ENCODE data around the gene EXOC3L1. TPM values are rescaled to one million over a fixed set of nuclear protein-coding genes. Genes with fewer than 3 reads are reported as not detected.

Gene EXOC3L1, protein sequence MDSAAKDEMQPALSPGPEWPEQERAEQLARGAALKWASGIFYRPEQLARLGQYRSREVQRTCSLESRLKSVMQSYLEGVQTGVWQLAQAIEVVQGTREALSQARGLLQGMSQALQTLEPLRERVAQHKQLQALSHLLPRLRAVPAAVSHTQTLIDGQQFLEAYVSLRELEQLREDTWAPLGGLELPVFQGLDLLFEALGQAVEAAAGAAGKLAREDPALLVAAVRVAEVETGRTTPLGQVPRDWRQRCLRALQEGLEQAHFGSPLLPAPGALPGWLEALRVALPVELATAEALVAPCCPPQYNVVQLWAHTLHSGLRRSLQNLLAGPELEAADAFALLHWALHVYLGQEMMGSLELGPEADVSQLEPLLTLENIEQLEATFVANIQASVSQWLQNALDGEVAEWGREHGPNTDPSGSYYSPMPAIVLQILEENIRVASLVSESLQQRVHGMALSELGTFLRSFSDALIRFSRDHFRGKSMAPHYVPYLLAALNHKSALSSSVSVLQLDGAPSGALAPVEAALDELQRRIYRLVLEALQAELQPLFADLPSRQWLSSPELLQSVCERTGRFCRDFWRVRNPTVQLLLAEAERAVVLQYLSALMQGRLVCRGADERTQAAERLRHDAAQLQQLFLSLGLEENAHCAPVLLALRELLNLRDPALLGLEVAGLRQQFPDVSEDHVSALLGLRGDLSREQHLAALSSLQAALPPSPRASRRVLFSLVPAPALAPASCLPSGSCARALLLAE
- total RNA-seq = 1 to 10 TPM; 1.8 to 2.0 TPM

DNA sequence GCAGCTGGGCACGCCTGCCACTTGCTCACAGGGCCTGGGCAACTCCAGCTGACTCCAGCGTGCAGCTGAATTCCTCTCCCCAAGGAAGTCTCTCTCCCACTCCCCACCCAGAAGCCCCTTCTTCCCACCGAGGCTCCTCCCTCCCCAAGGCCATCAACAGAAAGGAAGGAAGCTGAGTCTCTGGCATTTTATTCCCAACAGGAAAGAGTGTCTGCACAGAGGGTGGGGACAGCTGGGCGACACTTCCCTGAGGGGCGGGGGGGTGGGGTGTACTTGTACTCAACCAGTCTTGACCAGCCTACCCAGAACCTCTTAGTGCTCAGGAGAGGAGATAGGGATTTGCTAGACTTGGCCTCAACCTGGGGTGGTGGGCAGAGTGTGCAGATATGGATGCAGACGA, at the start of gene EXOC3L1:
TSS of gene EXOC3L1 (minus strand) at position 96 of the 400 bp plus-strand sequence. CDS start 460 bp downstream, outside the sequence.
- no peak for TF ChIP-seq POLR2A (IDR thresholded peaks at IDR 0.05)
- TF ChIP-seq, protein P1, sequence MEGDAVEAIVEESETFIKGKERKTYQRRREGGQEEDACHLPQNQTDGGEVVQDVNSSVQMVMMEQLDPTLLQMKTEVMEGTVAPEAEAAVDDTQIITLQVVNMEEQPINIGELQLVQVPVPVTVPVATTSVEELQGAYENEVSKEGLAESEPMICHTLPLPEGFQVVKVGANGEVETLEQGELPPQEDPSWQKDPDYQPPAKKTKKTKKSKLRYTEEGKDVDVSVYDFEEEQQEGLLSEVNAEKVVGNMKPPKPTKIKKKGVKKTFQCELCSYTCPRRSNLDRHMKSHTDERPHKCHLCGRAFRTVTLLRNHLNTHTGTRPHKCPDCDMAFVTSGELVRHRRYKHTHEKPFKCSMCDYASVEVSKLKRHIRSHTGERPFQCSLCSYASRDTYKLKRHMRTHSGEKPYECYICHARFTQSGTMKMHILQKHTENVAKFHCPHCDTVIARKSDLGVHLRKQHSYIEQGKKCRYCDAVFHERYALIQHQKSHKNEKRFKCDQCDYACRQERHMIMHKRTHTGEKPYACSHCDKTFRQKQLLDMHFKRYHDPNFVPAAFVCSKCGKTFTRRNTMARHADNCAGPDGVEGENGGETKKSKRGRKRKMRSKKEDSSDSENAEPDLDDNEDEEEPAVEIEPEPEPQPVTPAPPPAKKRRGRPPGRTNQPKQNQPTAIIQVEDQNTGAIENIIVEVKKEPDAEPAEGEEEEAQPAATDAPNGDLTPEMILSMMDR (IDR thresholded peaks at IDR 0.05) = no peak
- ATAC-seq = no peak
- no peak within 1 kb of the TSS for H3K27ac ChIP-seq
- H3K4me3 ChIP-seq = no peak within 1 kb of the TSS
- H3K9me3 ChIP-seq = no peaks in the 10 kb centered on the region
- intact Hi-C loops (cut with DNase I) = no loop called here
- no peak for DNase-seq
- H3K27me3 ChIP-seq = no peaks in the 10 kb centered on the region
- H3K36me3 ChIP-seq (replicated peaks in 1 of 2; ENCODE audit: insufficient read depth in 1 of 2, low read depth in 2 of 2) = peaks cover 0 to 3% of the 10 kb centered on the region in 2 donors
- WGBS, 2 donors = 45 to 57% methylated on average over 6 of the region's 6 CpGs
- H3K4me1 ChIP-seq = peaks cover 35% of the 10 kb centered on the region

DNA sequence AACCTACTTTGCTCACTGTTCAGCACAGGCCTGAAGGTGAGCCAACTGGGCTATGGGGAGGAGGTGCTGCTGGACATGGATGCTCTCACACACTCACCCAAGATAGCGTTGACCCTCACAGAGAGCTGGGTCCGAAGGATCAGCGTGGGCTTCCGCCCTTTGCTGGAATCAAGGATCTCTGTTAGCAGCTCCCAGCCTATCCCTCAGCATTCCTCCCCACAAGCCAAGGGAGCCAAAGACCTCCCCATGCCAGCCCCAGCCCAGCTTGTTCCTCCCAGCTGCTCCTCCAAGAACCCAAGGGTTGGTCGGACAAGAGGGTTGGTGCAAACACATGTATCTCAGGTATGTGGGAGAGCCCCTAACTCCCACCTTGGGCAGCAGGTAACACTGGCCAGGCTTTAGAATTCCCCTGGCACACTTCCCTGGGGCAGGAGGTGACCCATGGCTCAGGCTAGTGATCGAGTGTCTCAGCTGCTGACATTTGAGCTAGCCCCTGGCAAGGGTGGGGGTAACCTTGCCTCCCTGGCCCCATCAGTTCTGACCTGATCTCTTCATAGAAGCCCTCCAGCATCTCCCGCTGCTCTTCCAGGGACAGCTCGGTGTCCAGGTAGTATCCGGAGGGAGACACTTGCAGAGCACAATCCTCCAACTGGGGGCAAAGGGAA, 49.0 kb upstream of the EXOC3L1 start:
- Histone ChIP-seq H3K4me3 (no peak overlapping the region), H3K27me3 (no peaks in the 10 kb centered on the region), H3K4me1 (peaks cover 26% of the 10 kb centered on the region), H3K27ac (no peak overlapping the region), H3K9me3 (no peaks in the 10 kb centered on the region), H3K36me3 (replicated peaks in 1 of 2; ENCODE audit: insufficient read depth in 1 of 2, low read depth in 2 of 2) (peaks cover 0 to 13% of the 10 kb centered on the region in 2 donors)
- DNase-seq (no peak), ATAC-seq (no peak)
- intact Hi-C loops (cut with DNase I) = no loop called here
- 85 to 89% methylated on average over 6 to 7 of the region's 9 CpGs for WGBS, 2 donors
- TF ChIP-seq POLR2A (IDR thresholded peaks at IDR 0.05) = no peak
- TF ChIP-seq, protein P1 (IDR thresholded peaks at IDR 0.05) = no peak

DNA sequence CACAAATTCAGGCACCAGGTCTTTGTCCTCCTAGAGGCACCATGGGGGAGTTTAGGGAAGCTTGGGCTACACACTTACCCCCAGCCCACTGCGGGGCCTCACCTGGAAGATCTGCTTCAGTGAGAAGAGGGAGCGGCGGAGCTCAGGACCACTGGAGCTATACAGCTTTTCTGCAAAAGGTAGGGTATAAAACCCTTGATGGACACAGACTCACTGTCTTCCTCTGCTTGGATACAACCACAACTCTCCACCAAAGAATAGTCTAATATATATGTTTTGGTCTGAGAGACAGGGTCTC, 48.3 kb upstream of the EXOC3L1 start:
- intact Hi-C loops (cut with DNase I) = no loop called here
- TF ChIP-seq, protein P1 (IDR thresholded peaks at IDR 0.05) = no peak
- TF ChIP-seq POLR2A (IDR thresholded peaks at IDR 0.05) = no peak
- no peaks in the 10 kb centered on the region for H3K9me3 ChIP-seq
- no peak for DNase-seq
- H3K36me3 ChIP-seq (replicated peaks in 1 of 2; ENCODE audit: insufficient read depth in 1 of 2, low read depth in 2 of 2) = peaks cover 0 to 13% of the 10 kb centered on the region in 2 donors
- 91 to 100% methylated on average over 2 to 3 of the region's 3 CpGs for WGBS, 2 donors
- H3K4me1 ChIP-seq = peaks cover 20% of the 10 kb centered on the region
- ATAC-seq = no peak
- no peak overlapping the region for H3K4me3 ChIP-seq
- H3K27ac ChIP-seq = no peak overlapping the region
- H3K27me3 ChIP-seq = no peaks in the 10 kb centered on the region

DNA sequence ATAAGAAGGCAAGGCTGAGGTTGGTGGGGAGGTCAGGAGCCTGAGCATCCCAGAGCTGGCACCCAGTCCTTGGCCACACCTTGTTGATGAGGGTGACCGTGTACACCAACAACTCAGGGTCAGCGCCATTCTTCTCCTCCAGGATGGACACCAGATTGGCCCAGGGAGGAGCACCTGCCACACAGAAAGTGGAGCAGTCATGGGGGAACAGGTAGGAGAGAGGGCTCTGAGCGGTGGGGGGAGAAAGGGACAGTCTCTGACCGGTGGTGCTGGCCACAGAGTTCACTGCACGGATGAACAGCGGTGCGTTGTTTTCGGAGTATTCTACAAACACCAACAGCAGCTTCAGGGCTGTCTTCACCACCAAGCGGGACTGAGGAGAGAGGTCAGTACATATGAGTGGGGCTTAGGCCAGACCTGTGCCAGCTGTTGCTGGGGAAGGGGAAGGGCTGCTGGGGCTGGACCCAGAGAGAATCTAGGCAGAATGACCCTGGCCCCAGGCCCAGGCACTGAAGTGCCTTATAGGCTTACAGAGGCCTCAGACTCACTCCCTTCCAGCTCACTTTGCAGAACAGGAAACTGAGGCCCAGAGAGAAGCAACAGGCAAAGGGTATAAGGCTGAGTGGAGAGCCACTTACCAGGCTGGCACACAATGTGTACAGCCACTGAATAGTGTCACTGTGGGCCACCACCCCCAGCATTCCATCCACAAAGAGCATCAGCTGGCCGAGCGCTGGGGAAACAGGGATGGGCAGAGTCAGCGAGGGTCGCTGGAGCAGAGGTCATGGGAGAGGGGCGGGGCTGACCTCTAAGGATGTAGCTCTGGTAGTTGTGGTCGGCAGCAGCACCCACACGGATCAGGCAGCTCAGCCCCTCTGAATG, 47.7 kb upstream of the EXOC3L1 start:
- WGBS, 2 donors = 82 to 87% methylated on average over 15 to 16 of the region's 16 CpGs
- intact Hi-C loops (cut with DNase I) = no loop called here
- no peak for ATAC-seq

More for the DNA sequence above, 47.7 kb upstream of the EXOC3L1 start:
- H3K36me3 ChIP-seq (replicated peaks in 1 of 2; ENCODE audit: insufficient read depth in 1 of 2, low read depth in 2 of 2) = peaks cover 0 to 13% of the 10 kb centered on the region in 2 donors
- no peaks in the 10 kb centered on the region for H3K27me3 ChIP-seq
- H3K9me3 ChIP-seq = no peaks in the 10 kb centered on the region
- TF ChIP-seq POLR2A (IDR thresholded peaks at IDR 0.05) = no peak
- TF ChIP-seq, protein P1 (IDR thresholded peaks at IDR 0.05) = no peak
- DNase-seq = peak in 1 of 4 donors; percentile 12
- H3K4me1 ChIP-seq = peaks cover 20% of the 10 kb centered on the region
- no peak overlapping the region for H3K27ac ChIP-seq
- H3K4me3 ChIP-seq = no peak overlapping the region
